Panc1 (cell line): ENCODE data around the gene SLC2A6. TPM values are rescaled to one million over a fixed set of nuclear protein-coding genes. Genes with fewer than 3 reads are reported as not detected.

Source experiments
- ATAC-seq: fragments of 200-7000 bp; cut with Tn5 transposase; 2 replicates; pipeline ENCODE4 v1.9.1; 2020; ENCODE audit warnings: mild to moderate bottlenecking, moderate library complexity
- BruUV-seq: library from RNA; stranded (reverse); fragments of 400-500 nt; replicated peaks from 2 replicates; lab custom pipeline; 2021; lab: Mats Ljungman, UMichigan
- CTCF ChIA-PET: fragments of 300-600 bp; sonication (Branson Sonifier 250); formaldehyde crosslinking; loops from one replicate; lab custom pipeline; 2022; ENCODE audit warnings: antibody characterized with exemption; lab: Charles Lee
- POLR2A ChIA-PET: fragments of 300-600 bp; sonication (Branson Sonifier 250); formaldehyde crosslinking; loops from one replicate; lab custom pipeline; 2022; ENCODE audit warnings: antibody characterized with exemption; lab: Charles Lee
- DNase-seq: peaks from one replicate; pipeline ENCODE4 v3.0.0-alpha.2; 2010; ENCODE audit warnings: low read depth, low spot score
- H3K27ac ChIP-seq: 2 replicates; pipeline ENCODE4 v1.5.1; 2011; ENCODE audit warnings: mild to moderate bottlenecking, low read length, inconsistent platforms
- H3K27me3 ChIP-seq: fragments of 200-500 bp; sonication (Bioruptor generic); 2 replicates; pipeline ENCODE4 v1.6.0; 2014; ENCODE audit warnings: low read length, inconsistent platforms; ENCODE audit not compliant: control insufficient read depth, insufficient read depth
- H3K36me3 ChIP-seq: fragments of 200-500 bp; sonication (Bioruptor generic); 2 replicates; pipeline ENCODE4 v1.5.1; 2014; ENCODE audit warnings: inconsistent platforms, mild to moderate bottlenecking, low read length, moderate library complexity; ENCODE audit not compliant: control insufficient read depth, insufficient read depth
- H3K4me1 ChIP-seq: 2 replicates; pipeline ENCODE4 v1.5.1; 2011; ENCODE audit warnings: inconsistent platforms, mild to moderate bottlenecking, low read length, moderate library complexity; ENCODE audit not compliant: control insufficient read depth, insufficient read depth
- H3K4me3 ChIP-seq, 2 experiments: 2 replicates each; pipeline ENCODE4 v1.5.1; 2011 to 2012; ENCODE audit warnings: low read depth in 2 of 2, low read length in 2 of 2, mild to moderate bottlenecking in 2 of 2, inconsistent platforms in 1 of 2, moderate library complexity in 1 of 2
- H3K9me3 ChIP-seq: fragments of 200-500 bp; sonication (Bioruptor generic); 2 replicates; pipeline ENCODE4 v1.5.1; 2014; ENCODE audit warnings: low read depth, mild to moderate bottlenecking, inconsistent platforms, low read length, moderate library complexity; ENCODE audit not compliant: control insufficient read depth, insufficient read depth
- CTCF ChIP-seq: fragments of 450-650 bp; IDR thresholded peaks from 2 replicates; pipeline ENCODE4 v1.5.1; 2017; ENCODE audit warnings: mild to moderate bottlenecking
- POLR2AphosphoS5 ChIP-seq: IDR thresholded peaks from 2 replicates; pipeline ENCODE4 v1.6.1; 2012; ENCODE audit warnings: mild to moderate bottlenecking, low read depth, low read length, moderate library complexity
- REST ChIP-seq, 2 experiments: IDR thresholded peaks; 2 replicates each; pipeline ENCODE4 v1.6.1; 2011 to 2012; ENCODE audit warnings: low read depth in 2 of 2, control low read depth in 1 of 2, low read length in 1 of 2, mild to moderate bottlenecking in 1 of 2, moderate library complexity in 1 of 2; ENCODE audit not compliant: insufficient read depth in 1 of 2
- SIN3A ChIP-seq: IDR thresholded peaks from 2 replicates; pipeline ENCODE4 v1.6.1; 2012; ENCODE audit warnings: low read depth, mild to moderate bottlenecking, low read length, moderate library complexity, borderline replicate concordance; ENCODE audit not compliant: insufficient read depth
- TCF7L2 ChIP-seq: IDR thresholded peaks from 2 replicates; pipeline ENCODE4 v1.6.1; 2011; ENCODE audit warnings: mild to moderate bottlenecking, low read depth, low read length, inconsistent platforms
- in situ Hi-C: cut with HindIII; loops from 2 replicates; pipeline ENCODE4 v1.10.0; 2016; ENCODE audit warnings: low sequenced_read_pairs, low pct_unique_long_range_greater_than_20kb
- intact Hi-C: fragments of 100-400 bp; cut with micrococcal nuclease; formaldehyde crosslinking; loops from one replicate; pipeline ENCODE4 v1.10.0; 2022; ENCODE audit not compliant: unreplicated experiment
- total RNA-seq: library from RNA; stranded (reverse); gene quantifications from one replicate; pipeline ENCODE4 v1.2.1, GENCODE V29; 2021; ENCODE audit not compliant: unreplicated experiment

SLC2A6 gene
- total RNA-seq, 1 experiment from 2014 or later, result 48.2 TPM

DNA sequence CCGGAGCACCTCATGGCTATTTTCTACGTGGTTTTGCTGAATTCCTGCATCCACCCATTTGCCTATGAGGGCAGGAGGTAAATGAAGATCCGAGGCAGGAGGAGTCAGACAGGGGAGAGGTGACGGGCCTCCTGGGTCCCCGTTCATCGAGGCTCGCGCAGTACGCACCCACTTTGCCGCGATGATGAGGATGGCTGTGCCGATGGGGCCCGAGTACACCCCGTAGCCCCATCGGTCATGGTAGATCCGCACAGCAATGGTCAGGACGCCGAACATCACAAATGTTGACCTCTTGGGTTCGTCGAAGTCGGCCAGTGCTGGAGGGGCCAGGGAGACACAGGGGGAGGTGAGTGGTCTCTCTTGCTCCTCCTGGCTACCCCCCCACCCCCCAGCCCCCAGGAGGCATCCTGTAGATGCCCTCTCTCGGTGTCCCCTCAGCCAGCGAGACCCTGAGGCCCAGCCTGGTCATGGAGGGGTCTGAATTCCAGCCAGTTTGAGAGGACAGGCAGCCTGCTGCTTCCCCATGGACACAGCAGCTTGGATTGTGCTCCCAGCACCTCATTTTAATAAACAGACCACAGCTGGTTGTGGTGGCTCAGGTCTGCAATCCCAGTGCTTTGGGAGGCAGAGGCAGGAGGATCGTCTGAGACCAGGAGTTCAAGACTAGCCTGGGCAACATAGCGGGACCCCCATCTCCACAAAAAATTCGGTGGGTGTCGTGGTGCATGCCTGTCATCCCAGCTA is 40.0 kb upstream of the SLC2A6 start:
- H3K4me3 ChIP-seq, result no peak overlapping the region
- intact Hi-C loops (no loop called here), in situ Hi-C loops (no loop called here)
- POLR2A ChIA-PET, result no interaction called here
- no peak for ATAC-seq
- no peaks in the 10 kb centered on the region for H3K27me3 ChIP-seq
- DNase-seq, result no peak
- no peaks in the 10 kb centered on the region for H3K36me3 ChIP-seq
- TF ChIP-seq REST (IDR thresholded peaks at IDR 0.05; ENCODE audit: insufficient read depth in 1 of 2, low read depth in 2 of 2, low read length in 1 of 2), result no peak
- TF ChIP-seq POLR2AphosphoS5, result no peak
- no peak for TF ChIP-seq SIN3A
- no peaks in the 10 kb centered on the region for H3K9me3 ChIP-seq
- H3K27ac ChIP-seq, result no peak overlapping the region
- CTCF ChIA-PET, result no interaction called here
- H3K4me1 ChIP-seq, result no peaks in the 10 kb centered on the region
- no TSS peak for BruUV-seq

DNA sequence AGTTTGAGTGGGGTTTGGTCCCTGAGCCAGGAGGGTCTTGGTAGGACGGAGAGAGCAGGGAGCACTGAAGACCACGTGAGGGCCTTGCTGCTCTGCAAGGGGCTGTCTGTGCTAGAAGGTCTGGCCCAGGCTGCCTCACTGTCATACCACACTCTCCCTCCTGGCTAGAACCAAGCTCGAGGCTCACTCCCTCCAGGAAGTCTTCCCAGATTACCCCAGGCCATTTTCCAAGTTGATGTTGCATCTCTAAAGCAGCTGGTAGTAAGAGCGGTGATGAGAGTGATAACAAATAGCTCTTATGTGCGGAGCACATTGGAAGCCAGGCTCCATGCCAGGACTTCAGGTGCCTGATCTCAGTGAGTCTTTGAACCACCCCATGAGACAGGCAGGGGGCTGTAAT is 39.3 kb upstream of the SLC2A6 start:
- H3K27me3 ChIP-seq, result no peaks in the 10 kb centered on the region
- H3K4me1 ChIP-seq, result no peaks in the 10 kb centered on the region
- intact Hi-C loops, result no loop called here
- ATAC-seq (no peak), DNase-seq (no peak)
- no peaks in the 10 kb centered on the region for H3K36me3 ChIP-seq
- in situ Hi-C loops, result no loop called here
- no peak overlapping the region for H3K4me3 ChIP-seq
- no peaks in the 10 kb centered on the region for H3K9me3 ChIP-seq
- TF ChIP-seq CTCF (no peak), TCF7L2 (no peak), SIN3A (no peak), POLR2AphosphoS5 (no peak), REST (IDR thresholded peaks at IDR 0.05; ENCODE audit: insufficient read depth in 1 of 2, low read depth in 2 of 2, low read length in 1 of 2) (no peak)
- CTCF ChIA-PET, result no interaction called here
- H3K27ac ChIP-seq, result no peak overlapping the region
- BruUV-seq, result no TSS peak
- POLR2A ChIA-PET, result no interaction called here
